Heart right ventricle (tissue), 16 donors: Measurements from ENCODE around the gene RNF225. TPM values are rescaled to one million over a fixed set of nuclear protein-coding genes. Genes with fewer than 3 reads are reported as not detected.
A peak's percentile ranks its signal among the peaks of the same experiment; 100 is the strongest.

Experiments
- ATAC-seq, 8 donors: fragments of 200-7000 bp; cut with Tn5 transposase; one replicate each; pipeline ENCODE4 v1.9.1; 2020; ENCODE audit warnings: mild to moderate bottlenecking in 8 of 8, moderate library complexity in 8 of 8, moderate number of reproducible peaks in 1 of 8
- DNase-seq, 2 donors: peaks; one replicate each; pipeline ENCODE4 v3.0.0-alpha.2; 2020
- H3K27ac ChIP-seq, 10 donors: fragments of 200-600 bp; sonication (generic) in 2 of 10; one replicate each; pipeline versions ENCODE4 v1.5.0 to v1.8.0; 2020 to 2022; ENCODE audit warnings: mild to moderate bottlenecking in 3 of 10
- H3K27me3 ChIP-seq, 7 donors: fragments of 200-600 bp; one replicate each; pipeline ENCODE4 v1.8.0; 2021 to 2022; ENCODE audit warnings: mild to moderate bottlenecking in 2 of 7
- H3K36me3 ChIP-seq, 9 donors: fragments of 200-600 bp; sonication (generic) in 1 of 9; one replicate each; pipeline versions ENCODE4 v1.5.0 to v1.8.0; 2020 to 2022; ENCODE audit warnings: mild to moderate bottlenecking in 2 of 9
- H3K4me1 ChIP-seq, 9 donors: fragments of 200-600 bp; sonication (generic) in 1 of 9; one replicate each; pipeline versions ENCODE4 v1.5.0 to v1.8.0; 2020 to 2022; ENCODE audit warnings: mild to moderate bottlenecking in 4 of 9
- H3K4me3 ChIP-seq, 10 donors: fragments of 200-600 bp; sonication (generic) in 2 of 10; one replicate each; pipeline versions ENCODE4 v1.5.0 to v1.8.0; 2020 to 2022; ENCODE audit warnings: mild to moderate bottlenecking in 7 of 10, moderate library complexity in 2 of 10
- H3K9me3 ChIP-seq, 11 donors: fragments of 200-600 bp in 10 of 11; sonication (generic) in 2 of 11; one replicate each; pipeline versions ENCODE4 v1.5.0 to v1.8.0; 2013 to 2022; ENCODE audit warnings: mild to moderate bottlenecking in 2 of 11, control low read depth in 1 of 11, moderate library complexity in 1 of 11
- CTCF ChIP-seq, 9 donors: fragments of 200-600 bp; sonication (generic) in 2 of 9; IDR thresholded peaks; one replicate each; pipeline versions ENCODE4 v1.5.0 to v1.8.0; 2021 to 2022; ENCODE audit warnings: antibody characterized with exemption in 9 of 9, mild to moderate bottlenecking in 5 of 9, moderate library complexity in 1 of 9
- WGBS, 2 donors: extraction: QIAGEN DNeasy Blood & Tissue Kit; methylation state at CpG; one replicate each; pipeline ENCODE4 v1.1.7; 2013; ENCODE audit warnings: inconsistent platforms in 1 of 2; 5-methylcytosine and 5-hydroxymethylcytosine counted together
- intact Hi-C, 10 donors: fragments of 100-400 bp; cut with DNase I; formaldehyde crosslinking; loops; one replicate each; pipeline versions ENCODE4 v1.11.1 to v1.14.2; 2022
- polyA plus RNA-seq, 2 donors: library from polyadenylated mRNA; stranded (reverse); fragments of 200-250 nt; gene quantifications; one replicate each; pipeline ENCODE4 v1.2.3, GENCODE V29; 2013
- total RNA-seq, 10 donors: library from RNA; stranded (reverse); fragmentation: NEBNext Ultra II Directional in 3 of 10; extraction: Animal tissue kit (Norgen Biotek cat#: 25700) in 3 of 10; gene quantifications; one replicate each; pipeline versions ENCODE4 v1.2.1 to v1.2.4, GENCODE V29; 2021 to 2023
- donor health status: Arrhythmogenic right ventricular cardiomyopathy.
- donor health status: ischemic (EF 13 %, LVEDD 7.1; RV severe dilation, severe dysfunction).
- donor health status: healthy with polysubstance abuse.
- donor health status: DM: no; HTN: yes; CAD: no.
- donor health status: DM: no; HTN: no; CAD: no.
- donor health status: ischemic (EF 25% LVEDD 6.9; RV normal size, moderate dysfunction).
- donor health status: ischemic (EF 25% LVEDD 5.7; RV mildly dilated, moderate dysfunction).
- donor health status: healthy.
- donor health status: DM: yes; HTN: yes; CAD: no.
- donor health status: Ischemic cardiomyopathy.
- donor health status: ischemic (EF 35%, LVEDD 5.7; RV mildly dilated, moderate dysfunction).
- donor health status: nonischemic (EF 11% LVEDD 7.7; RV severe dilation, severe dysfunction).
- donor health status: DM: yes; HTN: yes; CAD: no.
- donor health status: PGD.
- donor health status: ischemic (EF 29% LVEDD 5.4; RV normal size, mild dysfunction).
- donor health status: nonischemic (EF 23%, LVEDD 6.1; RV moderate dilation, normal function).

The RNF225 gene
- total and polyA plus RNA-seq, 12 donors = not detected

- Histone ChIP-seq H3K27me3 (peaks cover 0 to 31% (median 23%) of the 10 kb centered on the region in 7 donors), H3K4me3 (no peak overlapping the region), H3K36me3 (peaks cover 0 to 6% (median 4%) of the 10 kb centered on the region in 9 donors), H3K27ac (no peak overlapping the region), H3K4me1 (peaks cover 8 to 27% (median 13%) of the 10 kb centered on the region in 9 donors), H3K9me3 (no peaks in the 10 kb centered on the region)
- TF ChIP-seq CTCF (IDR thresholded peaks at IDR 0.05) = no peak
- 95% methylated on average over 3 of the region's 3 CpGs for WGBS, 2 donors
- ATAC-seq = no peak
- DNase-seq = no peak
- intact Hi-C loops = loop anchor here in 1 of 10 donors (2.0 kb wide), 1 partner anchor 13 kb away; the partner anchor contains the start of gene RPS5
Observed at GRCh38 chr19:58399903-58400302, 4.4 kb downstream of the RNF225 start.

GRCh38 chr19:58400316-58400915 lies 5.0 kb downstream of the RNF225 start:
- peaks cover 0 to under 1% (median 0%) of the 10 kb centered on the region in 9 donors for H3K36me3 ChIP-seq
- H3K4me1 ChIP-seq = peaks cover 8 to 27% (median 13%) of the 10 kb centered on the region in 9 donors
- no peak for DNase-seq
- intact Hi-C loops = loop anchor here in 1 of 10 donors (2.0 kb wide), 1 partner anchor 14 kb away; the partner anchor contains the start of gene RPS5
- 52 to 54% methylated on average over 18 of the region's 18 CpGs for WGBS, 2 donors
- peaks cover 0 to 27% (median 21%) of the 10 kb centered on the region in 7 donors for H3K27me3 ChIP-seq
- no peaks in the 10 kb centered on the region for H3K9me3 ChIP-seq
- H3K27ac ChIP-seq = peak overlapping the region in 5 of 10 donors; percentile 33 to 66 (median 38)
- peak in 3 of 8 donors; percentile 1 to 8 (median 1) for ATAC-seq
- H3K4me3 ChIP-seq = peak overlapping the region; percentile 4 to 74 (median 62)
- no peak for TF ChIP-seq CTCF (IDR thresholded peaks at IDR 0.05)

GRCh38 chr19:58400916-58401839 lies 5.7 kb downstream of the RNF225 start:
- peak in 3 of 9 donors; percentile 28 to 41 (median 30) for TF ChIP-seq CTCF (IDR thresholded peaks at IDR 0.05)
- ATAC-seq (peak; percentile 98 to 100 (median 100)), DNase-seq (peak; percentile 99 to 100)
- intact Hi-C loops = loop anchor here in 1 of 10 donors (2.0 kb wide), 1 partner anchor 14 kb away; the partner anchor contains the start of gene RPS5
- WGBS, 2 donors = 1 to 2% methylated on average over 79 to 80 of the region's 80 CpGs
- H3K9me3 ChIP-seq = no peaks in the 10 kb centered on the region
- peaks cover 7 to 22% (median 13%) of the 10 kb centered on the region in 9 donors for H3K4me1 ChIP-seq
- H3K27ac ChIP-seq = peak overlapping the region in 7 of 10 donors; percentile 37 to 72 (median 52)
- no peaks in the 10 kb centered on the region for H3K36me3 ChIP-seq
- peaks cover 0 to 19% (median 15%) of the 10 kb centered on the region in 7 donors for H3K27me3 ChIP-seq
- H3K4me3 ChIP-seq = peak overlapping the region; percentile 4 to 74 (median 62)
